Measurements from ENCODE around the gene MYO5C.
"Not testable (repeated sequence)": the region's sequence is repeated elsewhere in the genome, so short reads cannot be mapped to it uniquely, and the experiment has no call there.

The MYO5C gene

GRCh38 chr15:52238989-52239525 is 56.5 kb downstream of the MYO5C start:
- not testable (repeated sequence) for DNase-seq

GRCh38 chr15:52238149-52238548 is 57.5 kb downstream of the MYO5C start:
- no peak for DNase-seq

- no peak for DNase-seq
Observed at GRCh38 chr15:52236013-52236412, 59.6 kb downstream of the MYO5C start.

GRCh38 chr15:52234596-52235541 is 60.7 kb downstream of the MYO5C start:
- no peak for DNase-seq

GRCh38 chr15:52233405-52233804 is 62.2 kb downstream of the MYO5C start:
- no peak for DNase-seq

GRCh38 chr15:52232327-52232726 is 63.3 kb downstream of the MYO5C start:
- no peak for DNase-seq

GRCh38 chr15:52230073-52230472 is 65.5 kb downstream of the MYO5C start:
- DNase-seq, result no peak

GRCh38 chr15:52228921-52229320 is 66.7 kb downstream of the MYO5C start:
- DNase-seq, result no peak

- no peak for DNase-seq
Observed at GRCh38 chr15:52227456-52227855, 68.1 kb downstream of the MYO5C start.

GRCh38 chr15:52225230-52225629 is 70.4 kb downstream of the MYO5C start:
- no peak for DNase-seq

GRCh38 chr15:52224211-52224610 is 71.4 kb downstream of the MYO5C start:
- DNase-seq, result no peak

GRCh38 chr15:52221730-52222129 is 73.9 kb downstream of the MYO5C start:
- DNase-seq, result no peak

GRCh38 chr15:52220937-52221660 is 74.5 kb downstream of the MYO5C start:
- no peak for DNase-seq

- DNase-seq, result no peak
Observed at GRCh38 chr15:52220251-52220650, 75.4 kb downstream of the MYO5C start.

- DNase-seq, result no peak
Observed at GRCh38 chr15:52218816-52219215, 76.8 kb downstream of the MYO5C start.

GRCh38 chr15:52218371-52218770 is 77.2 kb downstream of the MYO5C start:
- DNase-seq, result no peak

GRCh38 chr15:52217186-52217585 is 78.4 kb downstream of the MYO5C start:
- DNase-seq, result no peak

- no peak for DNase-seq
Observed at GRCh38 chr15:52214553-52214952, 81.1 kb downstream of the MYO5C start.

GRCh38 chr15:52213206-52213605 is 82.4 kb downstream of the MYO5C start:
- no peak for DNase-seq

GRCh38 chr15:52208306-52208946 is 87.2 kb downstream of the MYO5C start:
- no peak for DNase-seq

GRCh38 chr15:52207191-52207590 is 88.4 kb downstream of the MYO5C start:
- no peak for DNase-seq

GRCh38 chr15:52206446-52206845 is 89.2 kb downstream of the MYO5C start:
- DNase-seq, result no peak

GRCh38 chr15:52204657-52205056 is 90.9 kb downstream of the MYO5C start:
- no peak for DNase-seq

Measured in NCI-H1048 (cell line).